Stimulated activated CD4-positive, alpha-beta T cell treated with anti-CD3 and anti-CD28 coated beads, Interleukin-1b, Interleukin-23, amount 100 ng/mL, for 1 hour (primary cell): ENCODE measurements around the gene LHFPL2.

Experiments
- DNase-seq, 2 donors: peaks; one replicate each; pipeline ENCODE4 v3.0.0-alpha.2; 2020; ENCODE audit warnings: low read depth in 2 of 2

LHFPL2 gene

DNA sequence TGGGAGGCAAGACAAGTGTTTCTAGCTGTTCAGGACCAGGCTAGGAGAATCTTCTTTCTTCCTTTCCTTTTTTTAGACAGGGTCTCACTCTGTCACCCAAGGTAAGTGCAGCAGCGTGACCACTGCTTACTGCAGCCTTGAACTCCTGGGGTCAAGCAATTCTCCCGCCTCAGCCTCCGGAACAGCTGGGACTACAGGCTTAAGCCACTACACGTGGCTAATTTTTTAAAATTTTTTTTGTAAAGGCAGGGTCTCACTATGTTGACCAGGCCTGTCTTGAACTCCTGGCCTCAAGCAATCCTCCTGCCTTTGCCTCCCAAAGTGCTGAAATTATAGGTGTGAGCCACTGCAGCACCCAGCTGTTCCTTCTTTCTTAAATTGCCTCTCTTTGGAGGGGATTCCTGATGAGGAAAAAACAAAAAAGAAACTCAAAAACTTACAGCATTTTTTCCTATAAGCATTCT, 53.1 kb downstream of the LHFPL2 start:
- DNase-seq = no peak

DNA sequence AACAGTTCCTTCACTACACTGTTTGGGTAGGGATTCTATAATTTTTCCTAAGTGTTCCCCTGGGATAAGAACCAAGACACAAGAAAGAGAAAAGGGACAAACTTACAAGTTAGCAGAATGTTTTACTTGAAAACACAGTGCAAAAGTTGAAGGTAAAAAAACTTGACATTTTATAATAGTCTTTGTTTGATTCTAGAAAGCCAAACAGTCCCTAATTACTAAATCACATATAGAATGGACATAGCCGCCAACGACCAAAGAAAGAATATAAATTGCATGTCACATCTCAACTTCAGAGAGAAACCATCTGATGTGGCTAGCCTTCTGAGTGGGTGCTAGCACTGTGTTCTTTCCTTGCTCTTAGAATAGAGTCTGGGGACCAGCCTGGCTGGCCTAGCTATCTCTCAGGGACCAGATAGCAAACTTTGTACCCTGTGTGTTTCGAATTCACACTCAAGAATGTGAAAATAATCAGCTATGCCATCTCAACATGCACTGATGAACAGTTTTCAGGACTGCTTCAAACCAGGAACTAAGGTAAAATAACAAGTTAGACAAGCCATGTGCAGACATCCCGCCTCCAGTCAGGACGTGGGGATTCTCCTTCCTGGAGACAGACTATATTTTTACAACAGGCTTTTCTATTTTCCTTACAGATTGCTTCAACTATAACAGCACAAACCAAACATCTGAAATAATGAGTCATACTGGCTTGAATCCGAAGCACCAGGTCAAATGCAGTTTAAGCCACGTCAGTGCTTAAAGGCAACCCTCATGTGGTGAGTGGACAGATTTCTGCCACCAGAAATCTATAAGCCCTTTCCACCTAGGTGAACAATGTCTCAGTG, 53.7 kb downstream of the LHFPL2 start:
- DNase-seq = no peak

DNA sequence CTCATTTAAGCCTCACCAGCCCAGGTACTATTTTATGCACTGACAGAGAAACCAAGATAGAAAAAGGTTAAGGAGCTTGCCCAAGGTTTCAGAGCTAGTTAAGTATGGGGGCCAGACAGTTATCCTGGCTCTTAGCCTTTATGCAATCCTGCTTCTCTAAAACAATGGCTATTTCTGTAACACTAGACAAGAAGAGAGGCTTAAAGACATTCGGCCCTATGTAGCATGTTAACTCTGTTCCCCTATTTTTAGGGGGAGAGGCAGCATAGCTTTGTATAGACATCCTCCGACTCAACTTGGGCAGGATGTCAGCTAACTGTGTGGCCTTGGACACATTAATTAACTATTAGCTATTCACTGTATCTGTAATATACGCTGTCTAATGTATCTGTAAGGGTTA, 54.6 kb downstream of the LHFPL2 start:
- no peak for DNase-seq

DNA sequence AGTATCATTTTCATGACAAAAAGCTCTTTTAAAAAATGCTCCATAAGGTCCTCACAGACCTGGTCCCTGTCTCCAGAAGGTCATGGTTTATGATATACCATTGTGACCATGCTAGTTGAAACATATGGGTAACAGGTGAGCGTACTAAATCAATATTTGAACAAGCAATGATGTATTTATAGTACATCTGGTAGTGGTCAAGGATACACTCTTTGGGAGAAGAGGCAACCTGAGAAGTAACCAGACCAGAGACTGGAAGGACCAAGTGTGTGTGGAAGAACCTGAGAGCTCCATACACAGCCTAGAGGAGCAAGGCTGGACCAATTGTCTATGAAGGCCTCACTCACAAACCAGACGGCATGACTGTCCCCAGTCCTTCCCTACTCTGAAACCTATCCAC, 55.1 kb downstream of the LHFPL2 start:
- no peak for DNase-seq

DNA sequence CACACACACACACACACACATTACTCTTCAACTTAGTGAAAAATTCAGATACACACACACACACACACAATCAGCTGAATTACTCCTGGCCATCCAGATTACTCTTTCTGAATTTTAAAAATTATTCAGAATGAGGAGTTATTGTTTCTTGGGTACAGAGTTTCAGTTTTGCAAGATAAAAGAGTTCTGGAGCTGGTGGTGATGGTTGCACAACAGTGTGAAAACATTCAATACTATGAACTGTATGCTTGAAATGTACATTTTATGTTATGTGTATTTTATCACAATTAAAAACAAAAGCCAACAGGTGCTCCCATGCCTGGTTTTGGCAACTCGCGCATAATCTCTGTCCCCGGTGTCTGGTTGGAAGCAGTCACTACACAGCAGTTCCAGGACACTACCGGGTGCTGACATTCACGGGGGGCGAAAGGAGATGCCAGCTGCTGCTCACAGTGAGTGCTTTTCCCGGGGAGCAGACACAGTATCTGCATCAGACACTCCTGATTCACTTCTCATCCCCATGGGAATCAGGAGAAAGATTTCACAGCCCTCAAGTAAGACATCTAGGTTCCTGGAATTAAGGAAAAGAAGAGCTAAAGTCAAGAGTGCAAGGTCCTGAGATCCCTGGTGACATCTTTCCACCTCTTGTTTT, 55.7 kb downstream of the LHFPL2 start:
- DNase-seq = no peak

DNA sequence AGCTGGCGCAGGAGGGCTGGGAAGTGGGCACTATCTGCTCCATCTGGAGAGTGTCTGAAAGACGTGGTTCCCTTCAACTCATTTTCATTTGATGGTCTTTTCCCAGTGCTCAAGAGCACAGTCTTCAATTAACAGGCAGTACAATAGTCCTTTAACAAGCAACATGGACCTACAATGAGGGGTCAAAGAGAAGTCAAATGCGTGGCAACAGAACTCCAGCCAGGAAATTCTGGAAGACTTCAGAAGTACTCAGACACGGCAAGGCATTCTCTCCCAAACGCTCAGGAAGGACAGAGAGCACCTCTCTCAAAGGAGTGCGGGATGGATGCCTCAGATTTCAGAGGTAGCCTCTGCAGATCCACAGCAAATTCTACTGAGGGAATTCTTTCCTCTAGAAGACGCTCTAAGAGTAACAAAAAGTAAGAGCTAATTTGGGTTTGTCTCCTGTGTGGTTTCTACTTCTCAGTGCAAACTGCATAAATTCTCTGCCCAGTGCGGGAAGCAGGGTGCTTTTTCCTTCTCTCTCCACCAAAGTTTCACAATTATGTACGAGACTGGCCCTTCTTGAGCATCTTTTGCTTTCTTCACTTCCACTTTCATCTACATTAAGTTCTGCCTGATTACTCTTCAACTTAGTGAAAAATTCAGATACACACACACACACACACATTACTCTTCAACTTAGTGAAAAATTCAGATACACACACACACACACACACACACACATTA, 56.4 kb downstream of the LHFPL2 start:
- no peak for DNase-seq

DNA sequence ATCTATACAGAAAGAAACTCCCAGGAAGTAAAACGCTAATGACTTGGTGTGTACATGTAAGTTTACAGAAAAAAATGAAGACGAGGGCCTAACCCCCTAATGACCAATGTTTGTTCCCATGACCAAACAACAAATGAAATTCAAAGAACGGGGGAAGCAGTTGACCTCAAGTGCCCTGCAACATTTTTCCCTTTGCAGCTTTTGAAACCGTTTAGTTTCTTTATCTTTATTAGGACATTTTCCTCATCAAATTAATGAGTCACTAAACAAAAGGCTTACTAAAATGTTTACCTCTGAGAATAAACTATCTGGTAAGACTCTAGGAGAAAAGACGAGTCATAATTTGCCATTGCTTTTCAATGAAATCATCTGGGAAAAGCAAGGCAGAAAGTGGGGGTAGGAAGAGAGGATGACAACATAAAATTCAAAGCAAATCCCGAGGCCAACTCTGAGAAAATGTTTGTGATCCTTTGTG, 57.4 kb downstream of the LHFPL2 start:
- DNase-seq = no peak

DNA sequence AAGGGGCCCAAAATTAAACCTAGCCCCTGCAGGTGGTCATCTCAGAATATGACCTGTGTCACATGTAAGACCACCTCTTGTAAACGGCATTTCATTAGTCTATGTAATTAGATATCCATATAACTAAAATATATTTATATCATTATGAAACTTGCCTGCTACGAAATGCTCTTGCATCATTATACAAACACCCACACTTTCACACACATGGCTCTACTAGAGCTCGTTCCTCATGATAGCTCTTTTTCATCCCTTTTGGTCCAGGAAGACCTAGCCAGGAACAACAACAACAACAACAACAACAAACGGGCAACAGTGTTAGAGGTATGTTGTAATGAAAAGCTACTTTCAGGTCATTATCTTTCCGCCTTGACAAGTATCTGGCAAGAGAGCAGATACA, 58.6 kb downstream of the LHFPL2 start:
- no peak for DNase-seq

DNA sequence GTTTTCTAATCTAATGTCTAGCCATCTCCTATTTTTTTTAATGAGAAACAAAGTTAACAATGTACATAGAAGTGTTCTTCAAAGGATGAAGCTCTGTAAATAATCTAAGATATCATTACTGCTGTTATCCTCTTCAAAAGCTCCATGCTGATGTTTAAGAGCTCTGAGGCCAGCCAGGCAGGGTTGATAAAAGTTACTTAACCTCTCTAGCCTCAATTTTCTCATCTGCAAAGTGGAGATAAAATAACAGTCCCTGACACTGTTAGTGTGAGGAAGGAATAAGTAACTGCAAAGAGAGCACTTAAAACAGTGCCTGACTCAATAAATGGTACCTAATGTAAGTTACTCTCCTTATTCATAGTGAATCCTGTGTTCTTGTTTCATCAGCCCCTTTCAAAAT, 60.1 kb downstream of the LHFPL2 start:
- DNase-seq = no peak

DNA sequence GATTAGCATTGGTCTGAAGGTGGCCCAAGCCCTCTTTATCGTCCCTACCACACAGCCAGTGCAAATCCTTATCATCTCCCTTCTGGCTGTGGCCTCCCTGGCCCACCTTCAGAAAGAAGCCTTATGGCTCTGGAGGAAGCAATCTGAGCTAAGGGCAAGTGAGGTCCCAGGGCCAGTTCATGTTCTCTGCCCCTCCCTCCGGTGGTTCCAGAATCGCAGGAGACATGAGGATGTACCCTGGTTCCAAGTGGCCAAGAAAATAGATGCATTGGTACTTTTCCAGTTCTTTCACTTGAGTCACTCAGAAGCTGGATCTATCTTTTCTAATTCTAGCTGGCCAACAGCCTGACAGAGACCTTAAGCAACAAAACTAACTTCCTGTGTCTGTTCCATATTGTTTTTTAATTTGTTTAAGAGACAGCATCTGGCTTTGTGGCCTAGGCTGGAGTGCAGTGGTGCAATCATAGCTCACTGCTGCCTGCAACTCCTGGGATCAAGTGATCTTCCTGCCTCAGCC, 60.7 kb downstream of the LHFPL2 start:
- no peak for DNase-seq

DNA sequence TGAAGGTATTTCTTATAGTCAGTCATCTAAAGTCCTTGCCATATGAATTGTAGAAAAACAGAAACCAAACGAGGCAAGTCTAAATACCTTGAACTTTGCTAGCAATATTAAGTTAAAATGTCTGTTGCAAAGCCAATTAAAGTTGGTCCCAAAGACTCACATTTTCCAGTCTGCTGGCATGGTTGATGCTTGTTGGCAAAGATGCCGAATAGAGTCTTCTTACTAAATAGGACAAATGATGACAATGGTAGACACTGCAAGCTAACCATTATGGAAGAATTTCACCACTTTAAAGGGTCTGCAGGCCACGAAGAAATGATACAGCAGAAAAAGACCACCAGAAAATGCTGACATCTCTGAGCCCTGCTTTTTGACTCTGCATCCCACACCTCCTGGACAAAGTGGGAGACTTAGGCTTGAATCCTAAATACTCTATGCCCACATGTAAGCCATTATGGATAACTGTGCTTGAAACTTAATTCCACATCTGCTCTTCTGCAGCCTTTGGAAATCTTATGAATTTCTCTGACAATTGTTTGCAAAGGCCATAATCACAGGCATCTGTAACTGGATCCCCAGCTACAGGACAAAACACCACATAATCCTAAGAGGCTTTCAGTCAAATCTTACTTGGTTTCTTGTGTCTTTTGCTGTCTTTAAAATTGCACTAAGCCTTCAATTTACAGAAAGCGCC, 61.3 kb downstream of the LHFPL2 start:
- no peak for DNase-seq

DNA sequence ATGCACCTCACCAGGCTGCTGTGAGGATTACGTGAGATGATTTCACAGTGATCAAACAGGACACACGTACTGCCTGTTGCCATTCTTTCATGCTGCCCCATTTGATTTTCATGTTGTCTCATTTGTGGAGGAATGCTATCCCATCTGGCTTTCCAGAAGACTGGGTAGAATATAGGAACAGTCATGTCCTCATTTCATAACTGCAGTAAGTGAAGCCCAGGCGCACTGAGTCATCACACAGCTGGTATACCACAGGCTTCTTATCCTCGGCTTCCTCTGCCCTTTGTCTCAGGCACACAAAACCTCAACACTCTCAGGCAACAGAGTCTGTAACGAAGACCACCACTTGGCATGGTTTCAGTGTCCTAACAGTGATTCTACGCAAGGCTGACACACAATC, 62.3 kb downstream of the LHFPL2 start:
- no peak for DNase-seq

DNA sequence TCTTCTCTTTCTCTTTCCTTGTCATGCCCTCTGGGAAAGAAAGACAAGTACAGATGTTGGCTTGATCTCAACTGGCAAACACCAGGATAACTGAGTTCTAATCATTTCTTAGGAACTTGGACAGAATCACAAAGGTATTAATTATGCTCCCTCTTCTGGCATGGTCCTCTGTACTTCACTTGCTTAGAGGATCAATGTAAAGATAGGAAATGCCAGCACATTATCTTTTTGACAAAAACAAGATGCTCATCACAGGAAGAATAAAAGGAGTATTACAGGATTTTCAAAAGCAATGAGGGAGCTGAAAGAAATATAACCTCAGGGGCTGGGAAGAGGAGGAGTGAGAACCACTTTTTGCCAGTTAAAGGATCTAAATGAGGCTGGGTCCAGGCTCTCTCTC, 70.6 kb downstream of the LHFPL2 start:
- DNase-seq = no peak

DNA sequence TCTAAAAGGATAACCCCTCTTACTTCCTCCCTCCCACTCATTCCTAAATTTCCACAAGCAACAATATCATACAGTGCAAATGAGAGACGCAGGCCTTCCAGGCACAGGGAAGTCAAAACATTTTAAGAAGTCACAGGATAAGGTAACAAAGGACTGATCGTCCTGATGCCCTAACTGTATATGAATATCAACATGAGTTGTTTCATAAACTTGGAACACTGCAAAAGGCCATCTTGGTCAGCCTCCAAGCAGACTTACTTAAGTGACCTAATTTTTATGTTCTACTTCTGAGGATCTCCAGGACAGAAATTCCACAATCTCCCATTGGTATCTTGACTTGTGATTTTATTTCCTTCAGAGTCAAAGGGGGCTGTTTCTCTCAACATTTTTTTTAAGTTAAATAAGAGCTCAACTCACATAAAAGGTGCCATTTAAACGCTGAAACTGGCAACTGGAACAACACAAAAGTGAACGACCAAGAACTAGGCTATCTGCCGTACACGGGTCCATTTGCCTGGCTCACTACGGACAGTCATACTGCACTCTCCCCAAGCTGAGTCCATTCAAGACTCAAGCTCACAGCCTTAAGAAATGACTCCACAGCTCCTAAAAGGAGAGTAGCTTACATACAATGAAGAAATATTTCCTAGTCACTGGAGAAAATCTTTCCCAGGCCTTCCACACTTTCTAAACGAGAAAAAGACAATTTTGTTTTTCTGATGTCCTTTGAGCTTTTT, 71.3 kb downstream of the LHFPL2 start:
- DNase-seq = no peak

DNA sequence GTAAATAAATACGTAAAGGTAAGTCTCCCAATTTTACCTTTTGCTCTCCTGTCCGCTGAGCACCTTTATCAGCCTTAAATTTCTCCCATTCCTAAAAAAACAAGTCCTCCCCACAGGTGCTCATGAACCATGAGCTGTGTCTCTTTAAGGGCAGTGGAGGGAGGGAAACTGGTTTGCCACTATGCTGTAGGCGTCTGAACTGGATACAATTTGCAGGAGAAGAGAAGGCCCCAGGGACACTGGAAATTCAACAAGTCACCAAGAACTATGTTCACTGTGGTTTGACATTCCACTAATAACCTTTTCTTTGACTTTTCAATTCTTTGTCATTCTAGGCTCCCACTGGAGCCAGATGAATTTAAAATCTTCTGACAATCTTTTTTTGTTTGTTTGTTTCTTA, 72.2 kb downstream of the LHFPL2 start:
- no peak for DNase-seq

DNA sequence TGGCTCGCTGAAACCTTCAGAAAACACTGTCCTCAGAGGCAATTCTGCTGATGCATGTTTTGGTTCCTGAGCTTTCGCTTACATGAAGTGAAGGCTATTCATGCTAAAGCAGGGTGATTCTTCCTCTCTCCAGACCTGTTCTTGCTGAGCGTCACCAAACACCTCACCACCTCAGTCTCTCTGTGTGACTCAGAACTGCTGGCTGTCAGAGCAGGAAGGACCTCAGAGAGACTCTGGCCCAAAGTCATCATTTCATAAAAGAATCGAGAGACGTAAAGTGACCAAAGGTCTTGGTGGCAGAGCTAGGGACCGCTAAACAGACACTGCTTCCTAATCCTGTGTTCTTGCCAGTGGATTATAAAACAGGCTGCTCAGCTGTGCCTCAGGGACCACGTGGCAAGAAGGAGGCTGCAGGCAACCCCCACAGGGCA, 73.8 kb downstream of the LHFPL2 start:
- DNase-seq = no peak

DNA sequence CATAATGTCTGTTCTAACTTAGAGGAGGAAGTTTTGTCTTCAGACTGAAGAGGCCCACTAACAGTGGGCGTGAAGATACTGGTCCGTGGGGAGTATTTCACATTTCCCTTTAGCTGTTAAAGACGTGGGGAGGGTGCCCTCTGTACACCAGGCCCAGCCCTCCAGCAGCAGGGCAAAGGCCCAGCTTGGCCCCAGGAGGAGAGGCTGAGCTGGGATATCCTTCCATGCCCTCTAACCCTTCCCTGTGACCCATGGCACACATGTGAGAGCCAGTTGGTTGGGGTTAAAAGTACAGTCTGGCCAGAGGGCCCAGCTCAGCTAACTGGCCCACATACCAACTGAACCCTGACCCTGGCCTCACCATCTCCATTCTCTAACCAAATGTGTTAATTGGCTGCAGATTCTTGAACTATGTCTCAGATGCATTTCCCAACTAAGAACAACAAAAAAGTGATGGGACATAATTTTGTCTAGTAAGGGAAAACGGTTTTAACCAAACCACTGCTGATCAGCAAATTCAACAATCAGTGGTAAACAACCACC, 74.4 kb downstream of the LHFPL2 start:
- no peak for DNase-seq

DNA sequence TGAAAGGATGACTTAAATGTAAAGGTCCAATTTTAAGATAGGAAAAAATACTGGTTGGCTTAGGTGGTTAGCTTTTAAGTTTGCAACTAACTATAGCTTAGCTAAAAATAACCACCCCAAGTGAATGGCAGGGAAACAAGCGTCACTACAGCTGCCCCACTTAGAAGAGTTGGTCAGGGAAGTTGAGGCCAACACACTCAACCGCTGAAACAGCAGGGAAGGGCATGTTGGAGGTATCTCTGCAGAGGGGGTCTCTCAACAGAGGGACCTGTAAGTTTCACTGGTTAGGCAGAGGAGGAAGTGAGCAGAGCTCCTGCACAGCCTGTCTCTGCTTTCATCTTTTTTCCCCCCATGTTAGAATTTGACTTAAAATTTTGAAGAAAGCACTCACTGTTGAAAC, 75.3 kb downstream of the LHFPL2 start:
- no peak for DNase-seq

DNA sequence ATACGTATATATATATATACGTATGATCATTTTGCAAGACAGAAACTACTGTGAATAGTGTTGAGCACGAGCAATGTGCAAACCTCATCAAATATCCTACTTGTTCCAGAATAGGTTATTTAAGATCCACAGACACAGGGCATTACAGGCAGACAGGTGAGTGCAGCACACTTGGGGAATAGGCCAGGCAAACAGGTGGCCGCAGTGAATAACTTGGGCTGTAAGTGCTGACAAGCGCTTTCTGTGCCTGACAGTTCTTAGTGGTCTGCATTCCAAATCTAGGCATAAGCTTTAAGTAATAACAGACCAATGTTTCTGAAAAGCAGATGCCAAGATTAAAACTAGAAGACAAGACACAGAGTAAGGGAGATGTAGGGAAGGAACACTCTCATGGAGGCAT, 77.9 kb downstream of the LHFPL2 start:
- no peak for DNase-seq

DNA sequence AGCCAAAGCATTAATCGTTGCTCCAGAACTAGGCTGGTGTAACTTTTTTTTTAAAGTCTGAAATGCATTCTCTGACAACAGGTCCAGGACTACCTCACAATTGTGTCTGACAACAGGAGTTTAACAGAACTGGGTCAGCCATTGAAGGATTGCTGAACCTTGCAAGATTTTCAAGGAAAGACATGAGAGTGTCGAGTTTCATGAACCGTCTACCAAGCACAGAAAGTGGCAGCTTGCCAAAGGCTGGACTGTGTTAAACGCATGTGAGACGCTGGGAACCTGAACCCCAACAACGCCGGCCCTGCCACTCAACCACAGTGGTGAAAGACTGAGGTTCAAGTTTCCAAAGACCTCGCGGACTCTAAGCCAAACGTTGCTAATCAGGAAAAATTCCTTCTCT, 79.1 kb downstream of the LHFPL2 start:
- DNase-seq = no peak

DNA sequence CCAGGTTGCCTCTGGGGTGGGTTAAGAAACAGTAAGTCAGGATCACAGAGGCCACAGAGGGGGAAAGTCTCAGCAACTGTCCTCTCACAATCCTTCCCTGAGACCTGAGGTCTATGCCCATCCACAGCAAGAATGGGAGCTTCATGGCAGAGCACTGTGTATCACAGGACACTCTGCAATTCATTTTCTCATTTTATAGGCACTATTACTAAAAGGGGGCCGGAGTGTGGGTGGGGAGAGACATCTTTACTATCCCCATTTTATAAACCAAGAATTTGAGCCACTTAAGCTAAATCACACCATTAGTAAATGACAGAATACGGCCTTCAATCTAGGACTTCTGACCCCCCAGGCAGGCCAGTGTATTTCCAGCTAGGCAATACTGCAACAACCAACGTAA, 79.9 kb downstream of the LHFPL2 start:
- DNase-seq = no peak
